Left lung (tissue), 10 donors: ENCODE measurements around the gene SMIM1. TPM values are rescaled to one million over a fixed set of nuclear protein-coding genes. Genes with fewer than 3 reads are reported as not detected.
A peak's percentile ranks its signal among the peaks of the same experiment; 100 is the strongest.

Experiments
- ATAC-seq: fragments of 200-7000 bp; cut with Tn5 transposase; one replicate; pipeline ENCODE4 v1.9.1; 2020; ENCODE audit warnings: moderate library complexity
- DNase-seq, 4 donors: peaks; one replicate each; pipeline ENCODE4 v3.0.0-alpha.2; 2013 to 2020
- H3K27ac ChIP-seq, 2 donors: fragments of 200-600 bp; sonication (generic) in 1 of 2; one replicate each; pipeline versions ENCODE4 v1.5.0 to v1.8.0; 2020 to 2021
- H3K27me3 ChIP-seq, 2 donors: fragments of 200-600 bp; sonication (generic) in 1 of 2; one replicate each; pipeline versions ENCODE4 v1.5.0 to v1.8.0; 2020 to 2021
- H3K36me3 ChIP-seq, 2 donors: fragments of 200-600 bp; sonication (generic) in 1 of 2; one replicate each; pipeline versions ENCODE4 v1.5.0 to v1.8.0; 2020 to 2021
- H3K4me1 ChIP-seq, 2 donors: fragments of 200-600 bp; one replicate each; pipeline ENCODE4 v1.8.0; 2021
- H3K4me3 ChIP-seq, 2 donors: fragments of 200-600 bp; sonication (generic) in 1 of 2; one replicate each; pipeline versions ENCODE4 v1.5.0 to v1.8.0; 2020 to 2021; ENCODE audit warnings: mild to moderate bottlenecking in 1 of 2
- H3K9me3 ChIP-seq, 2 donors: fragments of 200-600 bp; sonication (generic) in 1 of 2; one replicate each; pipeline versions ENCODE4 v1.5.0 to v1.8.0; 2020 to 2021
- CTCF ChIP-seq, 2 donors: fragments of 200-600 bp; sonication (generic) in 1 of 2; IDR thresholded peaks; one replicate each; pipeline versions ENCODE4 v1.5.0 to v1.8.0; 2021; ENCODE audit warnings: antibody characterized with exemption in 2 of 2
- intact Hi-C, 2 donors: fragments of 100-400 bp; cut with DNase I; formaldehyde crosslinking; loops; one replicate each; pipeline versions ENCODE4 v1.11.2 to v1.14.2; 2022
- polyA plus RNA-seq, 6 donors: library from polyadenylated mRNA; unstranded; fragments of 120-200 nt; gene quantifications; one replicate each; pipeline ENCODE4 v1.2.1, GENCODE V29; 2013; ENCODE audit not compliant: insufficient read length in 6 of 6
- total RNA-seq, 2 donors: library from RNA; stranded (reverse); fragmentation: NEBNext Ultra II Directional; extraction: Animal tissue kit (Norgen Biotek cat#: 25700); gene quantifications; one replicate each; pipeline ENCODE4 v1.2.1, GENCODE V29; 2021
- donor health status: DM: no; HTN: yes; CAD: no.
- donor health status: DM: no; HTN: no; CAD: no.

Gene SMIM1
- total and polyA plus RNA-seq, 8 donors, result 1.6 to 7.4 (median 5.5) TPM

GRCh38 chr1:3759164-3759563 lies 13.4 kb upstream of the SMIM1 start:
- Histone ChIP-seq H3K4me3 (no peak overlapping the region), H3K9me3 (no peaks in the 10 kb centered on the region), H3K4me1 (no peaks in the 10 kb centered on the region), H3K36me3 (no peaks in the 10 kb centered on the region), H3K27ac (no peak overlapping the region), H3K27me3 (peaks cover 0 to 72% of the 10 kb centered on the region in 2 donors)
- TF ChIP-seq CTCF (IDR thresholded peaks at IDR 0.05), result no peak
- no peak for DNase-seq
- no peak for ATAC-seq
- intact Hi-C loops, result no loop called here

- intact Hi-C loops, result no loop called here
- ATAC-seq, result no peak
- DNase-seq, result no peak
- Histone ChIP-seq H3K36me3 (no peaks in the 10 kb centered on the region), H3K27ac (no peak overlapping the region), H3K27me3 (peaks cover 0 to 66% of the 10 kb centered on the region in 2 donors), H3K4me1 (no peaks in the 10 kb centered on the region), H3K9me3 (no peaks in the 10 kb centered on the region), H3K4me3 (no peak overlapping the region)
- no peak for TF ChIP-seq CTCF (IDR thresholded peaks at IDR 0.05)
Measured at GRCh38 chr1:3759796-3760195, 12.8 kb upstream of the SMIM1 start.

GRCh38 chr1:3761296-3762010 lies 11.1 kb upstream of the SMIM1 start:
- no peak overlapping the region for H3K27ac ChIP-seq
- H3K4me3 ChIP-seq, result no peak overlapping the region
- peak in 1 of 4 donors; percentile 53 for DNase-seq
- no peaks in the 10 kb centered on the region for H3K36me3 ChIP-seq
- no peak for ATAC-seq
- intact Hi-C loops, result no loop called here
- H3K4me1 ChIP-seq, result no peaks in the 10 kb centered on the region
- H3K9me3 ChIP-seq, result no peaks in the 10 kb centered on the region
- no peak for TF ChIP-seq CTCF (IDR thresholded peaks at IDR 0.05)
- peaks cover 0 to 49% of the 10 kb centered on the region in 2 donors for H3K27me3 ChIP-seq

- DNase-seq (peak in 1 of 4 donors; percentile 71), ATAC-seq (no peak)
- no peaks in the 10 kb centered on the region for H3K36me3 ChIP-seq
Measured at GRCh38 chr1:3762151-3762872, 10.2 kb upstream of the SMIM1 start.

More at GRCh38 chr1:3762151-3762872, 10.2 kb upstream of the SMIM1 start:
- Histone ChIP-seq H3K4me3 (no peak overlapping the region), H3K27ac (no peak overlapping the region), H3K9me3 (no peaks in the 10 kb centered on the region), H3K4me1 (no peaks in the 10 kb centered on the region), H3K27me3 (peaks cover 0 to 48% of the 10 kb centered on the region in 2 donors)
- TF ChIP-seq CTCF (IDR thresholded peaks at IDR 0.05), result no peak
- intact Hi-C loops, result no loop called here
